CD4-positive, alpha-beta T cell treated with Interleukin-17A for 1 hour (primary cell): ENCODE measurements around the gene NRAP.
A peak's percentile ranks its signal among the peaks of the same experiment; 100 is the strongest.

Experiments
- DNase-seq: peaks from one replicate; pipeline ENCODE4 v3.0.0-alpha.2; 2020

The NRAP gene

GRCh38 chr10:113663908-113664307, at the start of gene NRAP:
Gene NRAP, minus strand, starts transcription at chr10:113664041. Its CDS starts 159 bp downstream, at chr10:113663882.
- DNase-seq: no peak

GRCh38 chr10:113713640-113713982, 49.8 kb upstream of the NRAP start:
- no peak for DNase-seq

- no peak for DNase-seq
Observed at GRCh38 chr10:113712755-113713639, 49.2 kb upstream of the NRAP start.

GRCh38 chr10:113712024-113712423, 48.2 kb upstream of the NRAP start:
- no peak for DNase-seq

- DNase-seq: no peak
Observed at GRCh38 chr10:113711142-113711541, 47.3 kb upstream of the NRAP start.

- no peak for DNase-seq
Observed at GRCh38 chr10:113709221-113709838, 45.5 kb upstream of the NRAP start.

- DNase-seq: no peak
Observed at GRCh38 chr10:113708640-113709039, 44.8 kb upstream of the NRAP start.

- DNase-seq: no peak
Observed at GRCh38 chr10:113706623-113707022, 42.8 kb upstream of the NRAP start.

GRCh38 chr10:113705344-113705652, 41.5 kb upstream of the NRAP start:
- DNase-seq: no peak

GRCh38 chr10:113704637-113705343, 40.9 kb upstream of the NRAP start:
- DNase-seq: peak; percentile 44

- no peak for DNase-seq
Observed at GRCh38 chr10:113697595-113697994, 33.8 kb upstream of the NRAP start.

GRCh38 chr10:113695691-113696090, 31.9 kb upstream of the NRAP start:
- DNase-seq: no peak

- no peak for DNase-seq
Observed at GRCh38 chr10:113693348-113693747, 29.5 kb upstream of the NRAP start.

- DNase-seq: no peak
Observed at GRCh38 chr10:113692271-113692670, 28.4 kb upstream of the NRAP start.

- no peak for DNase-seq
Observed at GRCh38 chr10:113691381-113691780, 27.5 kb upstream of the NRAP start.

- no peak for DNase-seq
Observed at GRCh38 chr10:113690749-113691148, 26.9 kb upstream of the NRAP start.

- no peak for DNase-seq
Observed at GRCh38 chr10:113689574-113689973, 25.7 kb upstream of the NRAP start.

GRCh38 chr10:113689057-113689456, 25.2 kb upstream of the NRAP start:
- DNase-seq: peak; percentile 17

GRCh38 chr10:113687037-113687436, 23.2 kb upstream of the NRAP start:
- DNase-seq: no peak

GRCh38 chr10:113686028-113686427, 22.2 kb upstream of the NRAP start:
- DNase-seq: no peak

- no peak for DNase-seq
Observed at GRCh38 chr10:113683300-113683699, 19.5 kb upstream of the NRAP start.

GRCh38 chr10:113681533-113682470, 18.0 kb upstream of the NRAP start:
- DNase-seq: peak; percentile 50
